ENCODE results near the gene CTR9. TPM values are rescaled to one million over a fixed set of nuclear protein-coding genes. Genes with fewer than 3 reads are reported as not detected.

CTR9 gene
- total and polyA plus RNA-seq, 9 of the 15 experiments (the other 6 are each of a cell fraction or from before 2014, with no cell fraction given), result 25.4 to 79.3 (median 47.3) TPM

DNA sequence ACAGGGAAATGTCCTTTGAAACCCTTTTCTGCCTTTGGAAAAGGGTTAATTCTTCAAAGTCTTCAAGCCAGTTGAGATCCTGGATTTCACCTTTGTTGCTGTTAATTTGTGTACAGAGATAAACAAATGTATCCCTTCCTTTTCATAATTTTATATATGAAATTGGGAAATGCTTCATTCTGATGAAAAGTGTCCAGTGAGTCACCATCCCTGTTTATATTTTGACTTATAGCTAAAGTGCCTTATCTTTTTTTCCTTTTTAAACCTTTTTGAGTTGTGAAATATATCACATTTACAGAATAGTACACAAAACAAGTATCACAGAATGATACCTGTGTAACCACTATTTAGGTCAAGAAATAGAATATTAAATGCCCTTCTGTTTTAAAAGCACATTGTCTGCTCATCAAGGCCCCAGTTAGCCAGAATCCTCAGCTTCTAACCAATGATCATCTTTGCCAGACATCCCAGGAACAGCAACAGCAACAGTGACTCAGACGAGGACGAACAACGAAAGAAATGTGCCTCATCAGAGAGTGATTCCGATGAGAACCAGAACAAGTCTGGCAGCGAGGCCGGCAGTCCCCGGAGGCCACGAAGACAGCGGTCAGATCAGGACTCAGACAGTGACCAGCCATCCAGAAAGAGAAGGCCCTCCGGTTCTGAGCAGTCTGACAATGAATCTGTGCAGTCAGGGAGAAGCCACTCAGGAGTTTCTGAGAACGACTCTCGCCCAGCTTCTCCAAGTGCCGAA, 27.3 kb downstream of the CTR9 start:
- H3K79me2 ChIP-seq (ENCODE audit: control insufficient read depth, insufficient read depth, low read length), result no peaks in the 10 kb centered on the region
- FAIRE-seq (no peak), ATAC-seq (no peak), DNase-seq (ENCODE audit: extremely low read depth in 1 of 4, low spot score in 3 of 4) (no peak)
- no peak overlapping the region for H3K4me3 ChIP-seq
- no peaks in the 10 kb centered on the region for H3K4me1 ChIP-seq (replicated peaks in 1 of 2; ENCODE audit: control insufficient read depth in 2 of 2, insufficient read depth in 2 of 2, low read length in 2 of 2)
- H2AFZ ChIP-seq (ENCODE audit: low read depth, low read length), result no peak overlapping the region
- peaks cover 60% of the 10 kb centered on the region for H3K36me3 ChIP-seq (ENCODE audit: control insufficient read depth, insufficient read depth, low read length)
- 86% methylated on average over 13 of the region's 13 CpGs for WGBS (ENCODE audit: insufficient coverage, low coverage, missing lambda C conversion rate)
- TF ChIP-seq ZBTB2 (IDR thresholded peaks at IDR 0.05), result no peak
- TF ChIP-seq ZNF551 (CRISPR knock-in tag; IDR thresholded peaks at IDR 0.05), result no peak
- TF ChIP-seq, protein P1, sequence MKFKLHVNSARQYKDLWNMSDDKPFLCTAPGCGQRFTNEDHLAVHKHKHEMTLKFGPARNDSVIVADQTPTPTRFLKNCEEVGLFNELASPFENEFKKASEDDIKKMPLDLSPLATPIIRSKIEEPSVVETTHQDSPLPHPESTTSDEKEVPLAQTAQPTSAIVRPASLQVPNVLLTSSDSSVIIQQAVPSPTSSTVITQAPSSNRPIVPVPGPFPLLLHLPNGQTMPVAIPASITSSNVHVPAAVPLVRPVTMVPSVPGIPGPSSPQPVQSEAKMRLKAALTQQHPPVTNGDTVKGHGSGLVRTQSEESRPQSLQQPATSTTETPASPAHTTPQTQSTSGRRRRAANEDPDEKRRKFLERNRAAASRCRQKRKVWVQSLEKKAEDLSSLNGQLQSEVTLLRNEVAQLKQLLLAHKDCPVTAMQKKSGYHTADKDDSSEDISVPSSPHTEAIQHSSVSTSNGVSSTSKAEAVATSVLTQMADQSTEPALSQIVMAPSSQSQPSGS (CRISPR knock-in tag; IDR thresholded peaks at IDR 0.05), result no peak
- no peak for TF ChIP-seq ZSCAN32 (CRISPR knock-in tag; IDR thresholded peaks at IDR 0.05)
- no peak for TF ChIP-seq ZNF175 (CRISPR knock-in tag; IDR thresholded peaks at IDR 0.05; ENCODE audit: low read depth)
- no peak for TF ChIP-seq EZH2 (IDR thresholded peaks at IDR 0.05; ENCODE audit: borderline replicate concordance, low read depth, low read length)
- TF ChIP-seq, protein P2, sequence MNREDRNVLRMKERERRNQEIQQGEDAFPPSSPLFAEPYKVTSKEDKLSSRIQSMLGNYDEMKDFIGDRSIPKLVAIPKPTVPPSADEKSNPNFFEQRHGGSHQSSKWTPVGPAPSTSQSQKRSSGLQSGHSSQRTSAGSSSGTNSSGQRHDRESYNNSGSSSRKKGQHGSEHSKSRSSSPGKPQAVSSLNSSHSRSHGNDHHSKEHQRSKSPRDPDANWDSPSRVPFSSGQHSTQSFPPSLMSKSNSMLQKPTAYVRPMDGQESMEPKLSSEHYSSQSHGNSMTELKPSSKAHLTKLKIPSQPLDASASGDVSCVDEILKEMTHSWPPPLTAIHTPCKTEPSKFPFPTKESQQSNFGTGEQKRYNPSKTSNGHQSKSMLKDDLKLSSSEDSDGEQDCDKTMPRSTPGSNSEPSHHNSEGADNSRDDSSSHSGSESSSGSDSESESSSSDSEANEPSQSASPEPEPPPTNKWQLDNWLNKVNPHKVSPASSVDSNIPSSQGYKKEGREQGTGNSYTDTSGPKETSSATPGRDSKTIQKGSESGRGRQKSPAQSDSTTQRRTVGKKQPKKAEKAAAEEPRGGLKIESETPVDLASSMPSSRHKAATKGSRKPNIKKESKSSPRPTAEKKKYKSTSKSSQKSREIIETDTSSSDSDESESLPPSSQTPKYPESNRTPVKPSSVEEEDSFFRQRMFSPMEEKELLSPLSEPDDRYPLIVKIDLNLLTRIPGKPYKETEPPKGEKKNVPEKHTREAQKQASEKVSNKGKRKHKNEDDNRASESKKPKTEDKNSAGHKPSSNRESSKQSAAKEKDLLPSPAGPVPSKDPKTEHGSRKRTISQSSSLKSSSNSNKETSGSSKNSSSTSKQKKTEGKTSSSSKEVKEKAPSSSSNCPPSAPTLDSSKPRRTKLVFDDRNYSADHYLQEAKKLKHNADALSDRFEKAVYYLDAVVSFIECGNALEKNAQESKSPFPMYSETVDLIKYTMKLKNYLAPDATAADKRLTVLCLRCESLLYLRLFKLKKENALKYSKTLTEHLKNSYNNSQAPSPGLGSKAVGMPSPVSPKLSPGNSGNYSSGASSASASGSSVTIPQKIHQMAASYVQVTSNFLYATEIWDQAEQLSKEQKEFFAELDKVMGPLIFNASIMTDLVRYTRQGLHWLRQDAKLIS (CRISPR knock-in tag; IDR thresholded peaks at IDR 0.05), result no peak
- TF ChIP-seq, protein P3, sequence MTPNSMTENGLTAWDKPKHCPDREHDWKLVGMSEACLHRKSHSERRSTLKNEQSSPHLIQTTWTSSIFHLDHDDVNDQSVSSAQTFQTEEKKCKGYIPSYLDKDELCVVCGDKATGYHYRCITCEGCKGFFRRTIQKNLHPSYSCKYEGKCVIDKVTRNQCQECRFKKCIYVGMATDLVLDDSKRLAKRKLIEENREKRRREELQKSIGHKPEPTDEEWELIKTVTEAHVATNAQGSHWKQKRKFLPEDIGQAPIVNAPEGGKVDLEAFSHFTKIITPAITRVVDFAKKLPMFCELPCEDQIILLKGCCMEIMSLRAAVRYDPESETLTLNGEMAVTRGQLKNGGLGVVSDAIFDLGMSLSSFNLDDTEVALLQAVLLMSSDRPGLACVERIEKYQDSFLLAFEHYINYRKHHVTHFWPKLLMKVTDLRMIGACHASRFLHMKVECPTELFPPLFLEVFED (CRISPR knock-in tag; conservative IDR thresholded peaks at IDR 0.05), result no peak
- no peaks in the 10 kb centered on the region for H3K27me3 ChIP-seq (ENCODE audit: control insufficient read depth in 2 of 2, insufficient read depth in 2 of 2, low read length in 2 of 2)
- no peaks in the 10 kb centered on the region for H4K20me1 ChIP-seq (replicated peaks; ENCODE audit: control insufficient read depth, insufficient read depth, low read length)
- no peaks in the 10 kb centered on the region for H3K9me1 ChIP-seq (ENCODE audit: control insufficient read depth, insufficient read depth, low read length)
- no peak overlapping the region for H3K9ac ChIP-seq (ENCODE audit: insufficient read depth in 1 of 2, low read depth in 2 of 2, low read length in 2 of 2)
- no TSS peak for BruUV-seq (replicated peaks)
- no peak overlapping the region for H3K4me2 ChIP-seq (ENCODE audit: insufficient read depth, low read length)
- intact Hi-C loops (cut with micrococcal nuclease) (no loop called here), in situ Hi-C loops (cut with MboI) (loop anchor here (25.0 kb wide), 1 partner anchor 484 kb away; no protein-coding TSS in a partner anchor)
- no peak overlapping the region for H3K27ac ChIP-seq (ENCODE audit: extremely low read depth, low read depth, low read length)
- CTCF ChIA-PET (ENCODE audit: low intra/inter-chr PET ratio), result no interaction called here
- no peaks in the 10 kb centered on the region for H3K9me3 ChIP-seq (replicated peaks; ENCODE audit: control insufficient read depth, insufficient read depth, low read depth, low read length)
- POLR2A ChIA-PET, result interaction anchor here (0.6 to 1.4 kb wide), 3 partner anchors 14 to 262 kb away, joined by 3 to 5 read pairs (median 5); partner anchors contain the start of gene EIF4G2
